Measurements from ENCODE around the gene ZDHHC20. TPM values are rescaled to one million over a fixed set of nuclear protein-coding genes. Genes with fewer than 3 reads are reported as not detected.
A peak's percentile ranks its signal among the peaks of the same experiment; 100 is the strongest.

Gene ZDHHC20
- total and polyA plus RNA-seq, 10 of the 15 experiments (the other 5 are each of a cell fraction or from before 2014, with no cell fraction given), result 8.6 to 57.8 (median 41.7) TPM

DNA sequence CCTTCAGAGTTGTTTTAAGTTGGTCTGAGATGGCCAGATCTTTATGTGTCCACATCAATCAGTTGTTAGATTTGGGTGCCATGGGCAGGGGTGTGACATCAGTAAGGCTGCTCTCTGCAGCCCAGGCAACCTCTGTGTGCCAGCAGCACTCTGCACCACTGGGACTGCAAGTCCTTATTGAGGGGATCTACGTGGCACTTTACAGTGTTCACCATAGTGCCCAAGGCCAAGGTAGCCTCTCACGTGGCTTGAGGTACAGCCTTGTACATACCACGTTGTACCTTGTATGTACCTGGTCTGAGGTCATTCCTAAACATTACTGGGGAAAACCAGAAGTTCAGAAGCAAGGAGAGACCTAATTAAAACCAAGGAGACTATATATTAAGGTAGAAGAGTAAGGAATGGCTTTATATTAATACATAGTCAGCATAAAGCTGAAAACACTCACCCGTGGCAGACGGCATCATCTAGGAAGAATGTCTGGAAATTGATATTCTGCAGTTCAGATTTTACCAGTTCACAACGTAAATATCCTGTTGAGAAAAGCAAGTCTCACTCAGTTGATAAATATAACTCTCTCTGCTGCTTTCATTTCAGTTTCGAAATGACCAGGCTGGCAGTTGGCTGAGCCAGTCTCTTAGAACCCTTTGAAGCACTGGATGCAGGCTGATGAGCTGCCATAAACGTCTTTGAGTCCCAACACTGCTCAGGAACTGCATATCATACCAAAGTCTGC lies 128.8 kb downstream of the ZDHHC20 start (continued):
- TF ChIP-seq ZNF384 (IDR thresholded peaks at IDR 0.05; ENCODE audit: borderline replicate concordance, low read depth, low read length) (no peak), JUND (IDR thresholded peaks at IDR 0.05; ENCODE audit: low read depth, low read length) (peak; percentile 61; the same call in 1 of the 2 replicates), CBX5 (IDR thresholded peaks at IDR 0.05; ENCODE audit: low read depth) (no peak), ASH2L (IDR thresholded peaks at IDR 0.05; ENCODE audit: borderline replicate concordance, low read depth) (no peak), SMC3 (IDR thresholded peaks at IDR 0.05; ENCODE audit: borderline replicate concordance, low read length) (no peak), FOXM1 (IDR thresholded peaks at IDR 0.05; ENCODE audit: low read depth, low read length) (peak; percentile 44; the same call in 1 of the 2 replicates), NFXL1 (IDR thresholded peaks at IDR 0.05; ENCODE audit: borderline replicate concordance) (no peak), SIX5 (IDR thresholded peaks at IDR 0.05; ENCODE audit: low read depth, low read length, severe bottlenecking) (no peak)
- TF ChIP-seq, protein P1, sequence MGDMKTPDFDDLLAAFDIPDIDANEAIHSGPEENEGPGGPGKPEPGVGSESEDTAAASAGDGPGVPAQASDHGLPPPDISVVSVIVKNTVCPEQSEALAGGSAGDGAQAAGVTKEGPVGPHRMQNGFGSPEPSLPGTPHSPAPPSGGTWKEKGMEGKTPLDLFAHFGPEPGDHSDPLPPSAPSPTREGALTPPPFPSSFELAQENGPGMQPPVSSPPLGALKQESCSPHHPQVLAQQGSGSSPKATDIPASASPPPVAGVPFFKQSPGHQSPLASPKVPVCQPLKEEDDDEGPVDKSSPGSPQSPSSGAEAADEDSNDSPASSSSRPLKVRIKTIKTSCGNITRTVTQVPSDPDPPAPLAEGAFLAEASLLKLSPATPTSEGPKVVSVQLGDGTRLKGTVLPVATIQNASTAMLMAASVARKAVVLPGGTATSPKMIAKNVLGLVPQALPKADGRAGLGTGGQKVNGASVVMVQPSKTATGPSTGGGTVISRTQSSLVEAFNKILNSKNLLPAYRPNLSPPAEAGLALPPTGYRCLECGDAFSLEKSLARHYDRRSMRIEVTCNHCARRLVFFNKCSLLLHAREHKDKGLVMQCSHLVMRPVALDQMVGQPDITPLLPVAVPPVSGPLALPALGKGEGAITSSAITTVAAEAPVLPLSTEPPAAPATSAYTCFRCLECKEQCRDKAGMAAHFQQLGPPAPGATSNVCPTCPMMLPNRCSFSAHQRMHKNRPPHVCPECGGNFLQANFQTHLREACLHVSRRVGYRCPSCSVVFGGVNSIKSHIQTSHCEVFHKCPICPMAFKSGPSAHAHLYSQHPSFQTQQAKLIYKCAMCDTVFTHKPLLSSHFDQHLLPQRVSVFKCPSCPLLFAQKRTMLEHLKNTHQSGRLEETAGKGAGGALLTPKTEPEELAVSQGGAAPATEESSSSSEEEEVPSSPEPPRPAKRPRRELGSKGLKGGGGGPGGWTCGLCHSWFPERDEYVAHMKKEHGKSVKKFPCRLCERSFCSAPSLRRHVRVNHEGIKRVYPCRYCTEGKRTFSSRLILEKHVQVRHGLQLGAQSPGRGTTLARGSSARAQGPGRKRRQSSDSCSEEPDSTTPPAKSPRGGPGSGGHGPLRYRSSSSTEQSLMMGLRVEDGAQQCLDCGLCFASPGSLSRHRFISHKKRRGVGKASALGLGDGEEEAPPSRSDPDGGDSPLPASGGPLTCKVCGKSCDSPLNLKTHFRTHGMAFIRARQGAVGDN (IDR thresholded peaks at IDR 0.05), result no peak
